ENCODE results near the gene ZNF581. TPM values are rescaled to one million over a fixed set of nuclear protein-coding genes. Genes with fewer than 3 reads are reported as not detected.

Gene ZNF581
- total RNA-seq, 1 experiment from 2014 or later: 37.5 TPM

- Histone ChIP-seq H3F3A (ENCODE audit: low read length, unreplicated experiment) (no peaks in the 10 kb centered on the region), H3K79me2 (ENCODE audit: low read length) (peaks cover 8% of the 10 kb centered on the region), H3K27me3 (ENCODE audit: low read length) (no peaks in the 10 kb centered on the region), H3K4me1 (ENCODE audit: insufficient read depth, low read length) (peaks cover 10% of the 10 kb centered on the region), H3K36me3 (ENCODE audit: low read depth, low read length) (no peaks in the 10 kb centered on the region), H3K4me3 (ENCODE audit: low read length) (peak overlapping the region; percentile 71), H3K27ac (ENCODE audit: low read length) (peak overlapping the region; percentile 76; the same call in 1 of the 2 replicates), H3K9ac (ENCODE audit: low read length) (peak overlapping the region; percentile 87), H3K9me3 (ENCODE audit: low read length) (no peaks in the 10 kb centered on the region), H4K20me1 (ENCODE audit: low read length) (peaks cover 4% of the 10 kb centered on the region; the same call in 1 of the 2 replicates), H3K9me2 (replicated peaks; ENCODE audit: low read length) (no peaks in the 10 kb centered on the region), H2AFZ (ENCODE audit: low read length) (peak overlapping the region; percentile 92), H3K4me2 (ENCODE audit: low read length) (peak overlapping the region; percentile 91)
- TSS peak; percentile 67 for BruUV-seq (replicated peaks)
- ChIA-PET CTCF (interaction anchor here (0.5 to 0.7 kb wide), 2 partner anchors 16 to 129 kb away, joined by 3 to 7 read pairs; no protein-coding TSS in a partner anchor), POLR2A (ENCODE audit: unreplicated experiment) (interaction anchor here (0.6 to 1.2 kb wide), 6 partner anchors 8 to 466 kb away, joined by 3 to 6 read pairs (median 4); partner anchors contain the start of genes FIZ1 and U2AF2)
- ATAC-seq (no peak), DNase-seq (no peak)
- intact Hi-C loops (cut with micrococcal nuclease): loop anchor here (2.0 kb wide), 1 partner anchor 38 kb away; no protein-coding TSS in a partner anchor
- TF ChIP-seq EZH2 (IDR thresholded peaks at IDR 0.05; ENCODE audit: low read length, unreplicated experiment) (no peak), CTCF (conservative IDR thresholded peaks at IDR 0.05; ENCODE audit: low read depth, low read length) (no peak), EZH2phosphoT487 (IDR thresholded peaks at IDR 0.05; ENCODE audit: borderline replicate concordance, low read length) (no peak)
Measured at GRCh38 chr19:55625004-55625326, 18.5 kb upstream of the ZNF581 start.

GRCh38 chr19:55626350-55626749, 17.1 kb upstream of the ZNF581 start:
- no peaks in the 10 kb centered on the region for H3K36me3 ChIP-seq (ENCODE audit: low read depth, low read length)
- H3K9me2 ChIP-seq (replicated peaks; ENCODE audit: low read length): no peaks in the 10 kb centered on the region
- peaks cover 8% of the 10 kb centered on the region for H3K79me2 ChIP-seq (ENCODE audit: low read length)
- no peak overlapping the region for H3K4me2 ChIP-seq (ENCODE audit: low read length)
- H2AFZ ChIP-seq (ENCODE audit: low read length): no peak overlapping the region
- peaks cover 4% of the 10 kb centered on the region; the same call in 1 of the 2 replicates for H4K20me1 ChIP-seq (ENCODE audit: low read length)
- no peak overlapping the region for H3K27ac ChIP-seq (ENCODE audit: low read length)
- H3K27me3 ChIP-seq (ENCODE audit: low read length): no peaks in the 10 kb centered on the region
- H3K4me3 ChIP-seq (ENCODE audit: low read length): no peak overlapping the region
- H3K9me3 ChIP-seq (ENCODE audit: low read length): no peaks in the 10 kb centered on the region
- POLR2A ChIA-PET (ENCODE audit: unreplicated experiment): interaction anchor here (0.5 kb wide), 1 partner anchor 8 kb away, joined by 24 read pairs; no protein-coding TSS in a partner anchor
- no TSS peak for BruUV-seq (replicated peaks)
- H3K9ac ChIP-seq (ENCODE audit: low read length): no peak overlapping the region
- DNase-seq (no peak), ATAC-seq (no peak)
- CTCF ChIA-PET: no interaction called here
- intact Hi-C loops (cut with micrococcal nuclease): no loop called here
- TF ChIP-seq EZH2phosphoT487 (IDR thresholded peaks at IDR 0.05; ENCODE audit: borderline replicate concordance, low read length) (no peak), CTCF (conservative IDR thresholded peaks at IDR 0.05; ENCODE audit: low read depth, low read length) (no peak), EZH2 (IDR thresholded peaks at IDR 0.05; ENCODE audit: low read length, unreplicated experiment) (no peak)
- peaks cover 10% of the 10 kb centered on the region for H3K4me1 ChIP-seq (ENCODE audit: insufficient read depth, low read length)
- no peaks in the 10 kb centered on the region for H3F3A ChIP-seq (ENCODE audit: low read length, unreplicated experiment)

- CTCF ChIA-PET: interaction anchor here (0.5 to 1.6 kb wide), 9 partner anchors 11 to 210 kb away, joined by 3 to 12 read pairs (median 5); partner anchors contain the start of genes FIZ1 and ZNF524
- Histone ChIP-seq H3K9me2 (replicated peaks; ENCODE audit: low read length) (no peaks in the 10 kb centered on the region), H3K27me3 (ENCODE audit: low read length) (no peaks in the 10 kb centered on the region), H3K4me3 (ENCODE audit: low read length) (no peak overlapping the region), H3K79me2 (ENCODE audit: low read length) (peaks cover 27% of the 10 kb centered on the region), H3F3A (ENCODE audit: low read length, unreplicated experiment) (no peaks in the 10 kb centered on the region), H4K20me1 (ENCODE audit: low read length) (no peaks in the 10 kb centered on the region), H3K4me2 (ENCODE audit: low read length) (no peak overlapping the region), H3K4me1 (ENCODE audit: insufficient read depth, low read length) (peaks cover 13% of the 10 kb centered on the region), H2AFZ (ENCODE audit: low read length) (peak overlapping the region; percentile 42), H3K9me3 (ENCODE audit: low read length) (no peaks in the 10 kb centered on the region), H3K9ac (ENCODE audit: low read length) (no peak overlapping the region), H3K36me3 (ENCODE audit: low read depth, low read length) (no peaks in the 10 kb centered on the region), H3K27ac (ENCODE audit: low read length) (no peak overlapping the region)
- no TSS peak for BruUV-seq (replicated peaks)
- POLR2A ChIA-PET (ENCODE audit: unreplicated experiment): interaction anchor here (0.5 to 0.6 kb wide), 3 partner anchors 8 to 451 kb away, joined by 3 to 7 read pairs (median 4); partner anchors contain the start of genes FIZ1 and ZNF784
- ATAC-seq: peak; percentile 73
- TF ChIP-seq EZH2 (IDR thresholded peaks at IDR 0.05; ENCODE audit: low read length, unreplicated experiment) (no peak), CTCF (conservative IDR thresholded peaks at IDR 0.05; ENCODE audit: low read depth, low read length) (peak; percentile 96), EZH2phosphoT487 (IDR thresholded peaks at IDR 0.05; ENCODE audit: borderline replicate concordance, low read length) (no peak)
- intact Hi-C loops (cut with micrococcal nuclease): loop anchor here (5.0 kb wide), 2 partner anchors 35 to 170 kb away; partner anchors contain the start of genes C19orf85, FIZ1 and ISOC2
- peak; percentile 99 for DNase-seq
Measured at GRCh38 chr19:55632463-55632834, 11.0 kb upstream of the ZNF581 start.
